ENCODE measurements around the gene MEGF10.

DNA sequence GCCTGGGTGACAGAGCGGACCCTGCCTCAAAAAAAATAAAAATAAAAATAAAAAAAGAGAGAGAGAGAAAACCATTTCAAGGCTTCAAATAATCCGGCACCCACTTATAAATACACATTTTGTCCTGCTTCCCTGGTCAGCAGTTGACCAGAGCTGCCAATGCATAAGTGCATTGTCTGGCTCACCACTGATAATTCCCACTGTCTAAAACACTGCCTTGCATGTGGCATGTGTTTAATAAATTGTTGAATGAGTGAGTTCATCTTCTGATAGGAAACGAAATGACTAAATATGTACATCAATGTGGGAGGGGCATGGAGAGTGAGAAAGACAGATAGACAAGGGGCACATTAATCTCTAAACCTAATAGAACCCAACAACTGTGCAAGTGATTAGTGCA is 42.9 kb downstream of the MEGF10 start:
- TF ChIP-seq, protein P1, sequence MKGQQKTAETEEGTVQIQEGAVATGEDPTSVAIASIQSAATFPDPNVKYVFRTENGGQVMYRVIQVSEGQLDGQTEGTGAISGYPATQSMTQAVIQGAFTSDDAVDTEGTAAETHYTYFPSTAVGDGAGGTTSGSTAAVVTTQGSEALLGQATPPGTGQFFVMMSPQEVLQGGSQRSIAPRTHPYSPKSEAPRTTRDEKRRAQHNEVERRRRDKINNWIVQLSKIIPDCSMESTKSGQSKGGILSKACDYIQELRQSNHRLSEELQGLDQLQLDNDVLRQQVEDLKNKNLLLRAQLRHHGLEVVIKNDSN (IDR thresholded peaks at IDR 0.05; ENCODE audit: borderline replicate concordance, extremely low read length, insufficient read depth, low read depth, low read length), result no peak
- TF ChIP-seq YY1 (IDR thresholded peaks at IDR 0.05; ENCODE audit: low read depth, low read length), result no peak
